HCT116 (cell line): ENCODE results near the gene NAMPT. TPM values are rescaled to one million over a fixed set of nuclear protein-coding genes. Genes with fewer than 3 reads are reported as not detected.
A peak's percentile ranks its signal among the peaks of the same experiment; 100 is the strongest.

Experiments
- ATAC-seq: fragments of 200-7000 bp; cut with Tn5 transposase; 2 replicates; pipeline ENCODE4 v1.9.1; 2020; ENCODE audit warnings: mild to moderate bottlenecking, moderate library complexity
- BruUV-seq: library from RNA; stranded (reverse); fragments of 400-500 nt; replicated peaks from 2 replicates; lab custom pipeline; 2021; lab: Mats Ljungman, UMichigan
- CTCF ChIA-PET: fragments of 300-600 bp; sonication (Branson Sonifier 250); formaldehyde crosslinking; loops from one replicate; lab custom pipeline; 2021; ENCODE audit warnings: antibody characterized with exemption; lab: Charles Lee
- POLR2A ChIA-PET: fragments of 300-600, 350-600 bp; sonication (Branson Sonifier 250); formaldehyde crosslinking; loops from one replicate; lab custom pipeline; 2021; ENCODE audit warnings: antibody characterized with exemption; lab: Charles Lee
- RAD21 ChIA-PET, 2 experiments: fragments of 300-600 bp; sonication (Branson Sonifier 250); formaldehyde crosslinking; loops; one replicate each; lab custom pipeline; 2023; ENCODE audit warnings: low total read pairs in 2 of 2; ENCODE audit not compliant: uncharacterized antibody in 2 of 2, unreplicated experiment in 2 of 2, low non-redundant PET in 1 of 2; lab: Charles Lee
- DNase-seq: peaks from one replicate; pipeline ENCODE4 v3.0.0-alpha.2; 2010; ENCODE audit warnings: low read depth, low spot score
- H2AFZ ChIP-seq: fragments of 200-600 bp; shearing (Covaris generic), sonication (generic); 2 replicates; pipeline ENCODE4 v1.6.1; 2017; ENCODE audit warnings: low read depth, mixed run types, mixed read lengths, antibody characterized with exemption, low read length; ENCODE audit not compliant: poor library complexity, severe bottlenecking
- H3K27ac ChIP-seq: 2 replicates; pipeline ENCODE4 v1.5.1; 2012; ENCODE audit warnings: low read depth, low read length
- H3K27me3 ChIP-seq: fragments of 200-600 bp; sonication (generic); 2 replicates; pipeline ENCODE4 v1.6.1; 2016; ENCODE audit warnings: mixed run types, low read length, mixed read lengths; ENCODE audit not compliant: insufficient read depth
- H3K36me3 ChIP-seq, 2 experiments: fragments of 200-500 bp in 1 of 2; fragments of 200-600 bp in 1 of 2; sonication (Bioruptor generic) in 1 of 2; sonication (generic) in 1 of 2; 2 replicates each; pipeline versions ENCODE4 v1.5.1 to v1.6.1; 2014 to 2016; ENCODE audit warnings: low read length in 2 of 2, inconsistent platforms in 1 of 2, mixed read lengths in 1 of 2, mixed run types in 1 of 2; ENCODE audit not compliant: insufficient read depth in 2 of 2, control insufficient read depth in 1 of 2
- H3K4me1 ChIP-seq, 2 experiments: fragments of 200-600 bp in 1 of 2; sonication (generic) in 1 of 2; 2 replicates each; pipeline versions ENCODE4 v1.5.1 to v1.6.1; 2012 to 2017; ENCODE audit warnings: low read length in 2 of 2, inconsistent platforms in 1 of 2, mild to moderate bottlenecking in 1 of 2, mixed read lengths in 1 of 2, mixed run types in 1 of 2, moderate library complexity in 1 of 2; ENCODE audit not compliant: insufficient read depth in 2 of 2, control insufficient read depth in 1 of 2
- H3K4me2 ChIP-seq: fragments of 200-600 bp; sonication (generic); 2 replicates; pipeline ENCODE4 v1.6.1; 2017; ENCODE audit warnings: mixed run types, low read length, mixed read lengths
- H3K4me3 ChIP-seq, 2 experiments: fragments of 200-600 bp in 1 of 2; sonication (generic) in 1 of 2; replicated peaks in 1 of 2; 2 replicates each; pipeline ENCODE4 v1.5.1; 2011 to 2016; ENCODE audit warnings: low read length in 2 of 2, control low read depth in 1 of 2, low read depth in 1 of 2, mild to moderate bottlenecking in 1 of 2, mixed read lengths in 1 of 2, mixed run types in 1 of 2
- H3K79me2 ChIP-seq: fragments of 200-600 bp; sonication (generic); 2 replicates; pipeline ENCODE4 v1.6.1; 2017; ENCODE audit warnings: mild to moderate bottlenecking, mixed run types, low read length, moderate library complexity, mixed read lengths; ENCODE audit not compliant: insufficient read depth
- H3K9ac ChIP-seq: fragments of 200-600 bp; sonication (generic); 2 replicates; pipeline ENCODE4 v1.6.1; 2016; ENCODE audit warnings: low read length, mixed read lengths
- H3K9me2 ChIP-seq: fragments of 200-600 bp; sonication (generic), shearing (Covaris generic); 2 replicates; pipeline ENCODE4 v1.6.1; 2017; ENCODE audit warnings: mixed run types, mild to moderate bottlenecking, moderate library complexity; ENCODE audit not compliant: insufficient read depth
- H3K9me3 ChIP-seq, 2 experiments: fragments of 200-500 bp in 1 of 2; fragments of 200-600 bp in 1 of 2; sonication (Bioruptor generic) in 1 of 2; sonication (generic) in 1 of 2; 2 replicates each; pipeline ENCODE4 v1.6.1; 2014 to 2017; ENCODE audit warnings: low read length in 2 of 2, mixed read lengths in 2 of 2, inconsistent platforms in 1 of 2, low read depth in 1 of 2, mild to moderate bottlenecking in 1 of 2, mixed run types in 1 of 2, moderate library complexity in 1 of 2; ENCODE audit not compliant: control insufficient read depth in 1 of 2, insufficient read depth in 1 of 2
- H4K20me1 ChIP-seq: fragments of 200-600 bp; sonication (generic), shearing (Covaris generic); 2 replicates; pipeline ENCODE4 v1.6.1; 2017; ENCODE audit warnings: mixed run types, mild to moderate bottlenecking, moderate library complexity; ENCODE audit not compliant: insufficient read depth
- CEBPB ChIP-seq: IDR thresholded peaks from 2 replicates; pipeline ENCODE4 v1.6.1; 2012; ENCODE audit warnings: low read depth
- EGR1 ChIP-seq: IDR thresholded peaks from 2 replicates; pipeline ENCODE4 v1.6.1; 2012; ENCODE audit warnings: low read depth
- JUND ChIP-seq: IDR thresholded peaks from 2 replicates; pipeline ENCODE4 v1.6.1; 2012
- MAX ChIP-seq: IDR thresholded peaks from 2 replicates; pipeline ENCODE4 v1.6.1; 2012
- RAD21 ChIP-seq: IDR thresholded peaks from 2 replicates; pipeline ENCODE4 v1.6.1; 2012; ENCODE audit warnings: low read depth, mild to moderate bottlenecking
- SIN3A ChIP-seq: IDR thresholded peaks from 2 replicates; pipeline ENCODE4 v1.6.1; 2012; ENCODE audit warnings: low read depth
- SP1 ChIP-seq: IDR thresholded peaks from 2 replicates; pipeline ENCODE4 v1.6.1; 2012; ENCODE audit warnings: low read depth
- SRF ChIP-seq: IDR thresholded peaks from 2 replicates; pipeline ENCODE4 v1.6.1; 2012; ENCODE audit warnings: low read depth
- TCF7L2 ChIP-seq: IDR thresholded peaks from 2 replicates; pipeline ENCODE4 v1.7.0; 2011; ENCODE audit warnings: borderline replicate concordance, inconsistent platforms; ENCODE audit not compliant: insufficient read depth, insufficient read length; ENCODE audit errors: extremely low read depth
- ZBTB33 ChIP-seq: IDR thresholded peaks from 2 replicates; pipeline ENCODE4 v1.6.1; 2011; ENCODE audit warnings: mild to moderate bottlenecking, low read length, moderate library complexity; ENCODE audit not compliant: insufficient replicate concordance; ENCODE audit errors: extremely low read depth
- intact Hi-C: fragments of 100-400 bp; cut with micrococcal nuclease; formaldehyde crosslinking; loops from 2 replicates; pipeline ENCODE4 v1.10.0; 2022
- total RNA-seq: library from RNA; stranded (reverse); gene quantifications from one replicate; pipeline ENCODE4 v1.2.1, GENCODE V29; 2021; ENCODE audit not compliant: unreplicated experiment

Gene NAMPT
- total RNA-seq, 1 experiment from 2014 or later, result 113 TPM

GRCh38 chr7:106225856-106226255 lies 58.9 kb downstream of the NAMPT start:
- no peaks in the 10 kb centered on the region for H4K20me1 ChIP-seq
- ChIA-PET CTCF (interaction anchor here (1.2 kb wide), 1 partner anchor 49 kb away, joined by 3 read pairs; no protein-coding TSS in a partner anchor), RAD21 (no interaction called here), POLR2A (no interaction called here)
- H3K9me3 ChIP-seq, result no peaks in the 10 kb centered on the region
- H3K4me1 ChIP-seq, result no peaks in the 10 kb centered on the region
- no peaks in the 10 kb centered on the region for H3K9me2 ChIP-seq
- no peak overlapping the region for H3K9ac ChIP-seq
- intact Hi-C loops, result no loop called here
- ATAC-seq, result no peak
- TF ChIP-seq SP1 (no peak), TCF7L2 (no peak), RAD21 (no peak), JUND (no peak), EGR1 (no peak), CEBPB (no peak), MAX (no peak), SRF (no peak), SIN3A (no peak), ZBTB33 (no peak)
- H2AFZ ChIP-seq, result peak overlapping the region; percentile 38
- no TSS peak for BruUV-seq
- no peaks in the 10 kb centered on the region for H3K27me3 ChIP-seq
- DNase-seq, result no peak
- H3K4me3 ChIP-seq, result no peak overlapping the region
- no peaks in the 10 kb centered on the region for H3K79me2 ChIP-seq
- H3K27ac ChIP-seq, result no peak overlapping the region
- no peak overlapping the region for H3K4me2 ChIP-seq
- no peaks in the 10 kb centered on the region for H3K36me3 ChIP-seq
